Ishikawa (cell line): Measurements from ENCODE around the gene STK4.

ENCODE experiments used
- CEBPB ChIP-seq: IDR thresholded peaks from 2 replicates; pipeline ENCODE4 v1.6.1; 2012
- CREB1 ChIP-seq: IDR thresholded peaks from 2 replicates; pipeline ENCODE4 v1.6.1; 2012; ENCODE audit warnings: low read depth
- EGR1 ChIP-seq: IDR thresholded peaks from 2 replicates; pipeline ENCODE4 v1.6.1; 2012
- EP300 ChIP-seq: IDR thresholded peaks from 2 replicates; pipeline ENCODE4 v1.6.1; 2012; ENCODE audit warnings: borderline replicate concordance
- FOXM1 ChIP-seq: IDR thresholded peaks from 2 replicates; pipeline ENCODE4 v1.6.1; 2012; ENCODE audit warnings: low read depth, borderline replicate concordance
- NFIC ChIP-seq: IDR thresholded peaks from 2 replicates; pipeline ENCODE4 v1.6.1; 2012
- RAD21 ChIP-seq: IDR thresholded peaks from 2 replicates; pipeline ENCODE4 v1.6.1; 2012; ENCODE audit warnings: low read depth
- TAF1 ChIP-seq: IDR thresholded peaks from 2 replicates; pipeline ENCODE4 v1.6.1; 2012; ENCODE audit warnings: low read depth, mild to moderate bottlenecking
- TCF12 ChIP-seq: IDR thresholded peaks from 2 replicates; pipeline ENCODE4 v1.6.1; 2012; ENCODE audit warnings: low read depth
- TEAD4 ChIP-seq: IDR thresholded peaks from 2 replicates; pipeline ENCODE4 v1.6.1; 2012
- YY1 ChIP-seq: IDR thresholded peaks from 2 replicates; pipeline ENCODE4 v1.6.1; 2012; ENCODE audit warnings: low read depth
- ZBTB7A ChIP-seq: IDR thresholded peaks from 2 replicates; pipeline ENCODE4 v1.6.1; 2012; ENCODE audit warnings: low read depth
- TF ChIP-seq, protein P1 (sequence below): IDR thresholded peaks from 2 replicates; pipeline ENCODE4 v1.6.1; 2012
- TF ChIP-seq, protein P2 (sequence below): IDR thresholded peaks from 2 replicates; pipeline ENCODE4 v1.6.1; 2012; ENCODE audit warnings: low read depth, mild to moderate bottlenecking
- TF ChIP-seq, protein P3 (sequence below): IDR thresholded peaks from 2 replicates; pipeline ENCODE4 v1.6.1; 2012

STK4 gene

DNA sequence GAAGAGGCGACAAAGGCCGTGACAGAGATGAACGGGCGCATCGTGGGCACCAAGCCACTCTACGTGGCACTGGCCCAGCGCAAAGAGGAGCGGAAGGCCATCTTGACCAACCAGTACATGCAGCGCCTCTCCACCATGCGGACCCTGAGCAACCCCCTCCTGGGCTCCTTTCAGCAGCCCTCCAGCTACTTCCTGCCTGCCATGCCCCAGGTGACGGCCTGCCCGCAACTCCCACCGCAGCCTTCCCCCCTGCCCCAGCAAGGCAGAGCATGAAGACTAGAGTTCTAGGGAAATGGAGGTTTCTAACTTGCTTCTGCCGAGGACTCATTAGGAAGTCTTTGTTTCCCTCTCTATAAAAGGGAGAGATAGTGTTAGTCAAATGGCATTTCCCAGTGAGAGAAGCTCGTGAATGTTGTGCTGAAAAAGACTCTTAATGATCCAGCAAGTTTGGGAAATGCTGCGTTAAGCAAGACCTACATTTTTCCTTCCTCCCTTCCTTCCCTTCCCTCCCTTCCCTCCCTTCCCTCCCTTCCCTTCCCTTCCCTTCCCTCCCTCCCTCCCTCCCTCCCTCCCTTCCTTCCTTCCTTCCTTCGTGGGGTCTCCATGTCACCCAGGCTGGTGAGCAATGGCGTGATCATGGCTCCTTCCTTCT is 35.7 kb upstream of the STK4 start:
- TF ChIP-seq, protein P1, sequence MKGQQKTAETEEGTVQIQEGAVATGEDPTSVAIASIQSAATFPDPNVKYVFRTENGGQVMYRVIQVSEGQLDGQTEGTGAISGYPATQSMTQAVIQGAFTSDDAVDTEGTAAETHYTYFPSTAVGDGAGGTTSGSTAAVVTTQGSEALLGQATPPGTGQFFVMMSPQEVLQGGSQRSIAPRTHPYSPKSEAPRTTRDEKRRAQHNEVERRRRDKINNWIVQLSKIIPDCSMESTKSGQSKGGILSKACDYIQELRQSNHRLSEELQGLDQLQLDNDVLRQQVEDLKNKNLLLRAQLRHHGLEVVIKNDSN: no peak
- TF ChIP-seq, protein P2, sequence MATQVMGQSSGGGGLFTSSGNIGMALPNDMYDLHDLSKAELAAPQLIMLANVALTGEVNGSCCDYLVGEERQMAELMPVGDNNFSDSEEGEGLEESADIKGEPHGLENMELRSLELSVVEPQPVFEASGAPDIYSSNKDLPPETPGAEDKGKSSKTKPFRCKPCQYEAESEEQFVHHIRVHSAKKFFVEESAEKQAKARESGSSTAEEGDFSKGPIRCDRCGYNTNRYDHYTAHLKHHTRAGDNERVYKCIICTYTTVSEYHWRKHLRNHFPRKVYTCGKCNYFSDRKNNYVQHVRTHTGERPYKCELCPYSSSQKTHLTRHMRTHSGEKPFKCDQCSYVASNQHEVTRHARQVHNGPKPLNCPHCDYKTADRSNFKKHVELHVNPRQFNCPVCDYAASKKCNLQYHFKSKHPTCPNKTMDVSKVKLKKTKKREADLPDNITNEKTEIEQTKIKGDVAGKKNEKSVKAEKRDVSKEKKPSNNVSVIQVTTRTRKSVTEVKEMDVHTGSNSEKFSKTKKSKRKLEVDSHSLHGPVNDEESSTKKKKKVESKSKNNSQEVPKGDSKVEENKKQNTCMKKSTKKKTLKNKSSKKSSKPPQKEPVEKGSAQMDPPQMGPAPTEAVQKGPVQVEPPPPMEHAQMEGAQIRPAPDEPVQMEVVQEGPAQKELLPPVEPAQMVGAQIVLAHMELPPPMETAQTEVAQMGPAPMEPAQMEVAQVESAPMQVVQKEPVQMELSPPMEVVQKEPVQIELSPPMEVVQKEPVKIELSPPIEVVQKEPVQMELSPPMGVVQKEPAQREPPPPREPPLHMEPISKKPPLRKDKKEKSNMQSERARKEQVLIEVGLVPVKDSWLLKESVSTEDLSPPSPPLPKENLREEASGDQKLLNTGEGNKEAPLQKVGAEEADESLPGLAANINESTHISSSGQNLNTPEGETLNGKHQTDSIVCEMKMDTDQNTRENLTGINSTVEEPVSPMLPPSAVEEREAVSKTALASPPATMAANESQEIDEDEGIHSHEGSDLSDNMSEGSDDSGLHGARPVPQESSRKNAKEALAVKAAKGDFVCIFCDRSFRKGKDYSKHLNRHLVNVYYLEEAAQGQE: no peak
- no peak for TF ChIP-seq CEBPB
- no peak for TF ChIP-seq EGR1
- no peak for TF ChIP-seq NFIC
- no peak for TF ChIP-seq YY1
- TF ChIP-seq FOXM1: no peak
- no peak for TF ChIP-seq ZBTB7A
- TF ChIP-seq EP300: no peak
- TF ChIP-seq CREB1: no peak
- TF ChIP-seq, protein P3, sequence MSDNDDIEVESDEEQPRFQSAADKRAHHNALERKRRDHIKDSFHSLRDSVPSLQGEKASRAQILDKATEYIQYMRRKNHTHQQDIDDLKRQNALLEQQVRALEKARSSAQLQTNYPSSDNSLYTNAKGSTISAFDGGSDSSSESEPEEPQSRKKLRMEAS: no peak
- TF ChIP-seq RAD21: no peak
- no peak for TF ChIP-seq TCF12
- no peak for TF ChIP-seq TAF1
- TF ChIP-seq TEAD4: no peak

DNA sequence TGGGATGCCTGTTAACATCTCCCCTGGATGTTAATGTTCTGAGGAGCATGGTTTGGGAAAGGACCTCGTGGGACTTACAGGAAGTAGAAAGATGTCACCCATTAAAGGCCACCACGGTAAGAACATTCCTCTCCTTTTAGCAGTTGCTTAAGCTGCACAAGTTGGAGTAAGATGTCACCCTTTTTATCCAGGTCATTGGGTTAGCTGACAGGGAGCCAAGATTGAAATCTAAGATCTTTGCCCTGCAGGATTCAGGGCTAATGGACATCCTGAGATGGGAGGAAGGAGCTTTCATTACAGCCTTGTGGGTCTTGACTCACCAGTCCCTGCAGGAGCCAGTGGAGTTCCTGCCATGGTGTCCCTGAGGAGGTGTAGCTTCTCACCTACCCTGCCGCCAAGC is 34.4 kb upstream of the STK4 start:
- TF ChIP-seq EP300 (no peak), NFIC (0 out of 2 replicates have a peak, but pooled peaks have one; percentile 24)

DNA sequence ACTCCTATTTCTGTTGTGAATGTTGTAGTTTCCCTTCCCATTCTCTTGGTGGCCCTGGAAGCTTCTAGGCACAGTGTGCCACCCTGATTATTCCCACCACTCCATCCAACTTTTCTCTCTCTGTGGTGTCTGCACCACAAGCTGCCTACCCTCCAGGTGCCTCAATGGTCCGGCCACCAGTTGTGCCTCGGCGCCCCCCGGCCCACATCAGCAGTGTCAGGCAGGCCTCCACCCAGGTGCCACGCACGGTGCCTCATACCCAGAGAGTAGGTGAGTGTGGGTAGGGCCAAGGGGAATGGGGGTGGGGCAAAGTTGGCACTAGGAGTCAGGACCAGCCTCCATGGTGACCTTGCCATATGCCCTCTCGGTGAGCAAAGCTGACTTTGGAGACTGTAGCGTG is 33.4 kb upstream of the STK4 start:
- TF ChIP-seq TEAD4 (no peak), NFIC (no peak), CREB1 (no peak), CEBPB (no peak), TAF1 (no peak), EP300 (no peak), TCF12 (no peak), FOXM1 (no peak), EGR1 (no peak), ZBTB7A (no peak), YY1 (no peak), RAD21 (no peak)
- TF ChIP-seq, protein P1: no peak
- TF ChIP-seq, protein P2: no peak
- TF ChIP-seq, protein P3: no peak

DNA sequence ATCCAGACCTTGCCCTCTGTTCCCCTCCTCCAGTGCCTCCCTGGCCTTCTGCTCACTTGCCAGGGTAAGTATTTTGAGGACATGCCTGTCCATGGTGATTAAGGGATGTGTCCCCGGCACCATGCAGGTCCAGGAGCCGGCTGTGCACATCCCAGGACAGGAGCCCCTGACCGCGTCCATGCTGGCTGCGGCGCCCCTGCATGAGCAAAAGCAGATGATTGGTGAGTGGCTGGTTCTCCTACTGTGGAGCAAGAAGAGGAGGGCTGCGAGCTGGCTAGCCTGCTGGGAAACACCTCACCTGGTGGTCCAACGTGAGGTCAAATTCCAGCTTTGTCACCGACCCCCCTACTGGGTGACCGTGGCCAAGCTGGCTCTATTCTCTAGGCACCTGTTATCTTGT is 29.8 kb upstream of the STK4 start:
- no peak for TF ChIP-seq YY1
- no peak for TF ChIP-seq CREB1
- TF ChIP-seq EGR1: no peak
- TF ChIP-seq, protein P3: no peak
- TF ChIP-seq TAF1: no peak
- no peak for TF ChIP-seq RAD21
- no peak for TF ChIP-seq TEAD4
- TF ChIP-seq ZBTB7A: no peak
- no peak for TF ChIP-seq NFIC
- TF ChIP-seq, protein P2: no peak
- TF ChIP-seq TCF12: no peak
- TF ChIP-seq FOXM1: no peak
- TF ChIP-seq, protein P1: no peak
- TF ChIP-seq EP300: no peak
- TF ChIP-seq CEBPB: no peak
